Esophagus squamous epithelium (tissue), 5 donors: ENCODE results near the gene MATCAP1. TPM values are rescaled to one million over a fixed set of nuclear protein-coding genes. Genes with fewer than 3 reads are reported as not detected.

Experiments used
- DNase-seq: peaks from one replicate; lab custom pipeline; 2025; lab: John Stamatoyannopoulos, UW
- H3K27ac ChIP-seq, 4 donors: fragments of 200-600 bp; sonication (generic); one replicate each; pipeline ENCODE4 v1.5.1; 2016 to 2019; ENCODE audit warnings: mild to moderate bottlenecking in 1 of 4
- H3K27me3 ChIP-seq, 4 donors: fragments of 200-600 bp; sonication (generic); 1 replicate in 3 of 4; 2 replicates in 1 of 4; pipeline versions ENCODE4 v1.5.1 to v1.6.0; 2017 to 2021; ENCODE audit warnings: antibody characterized with exemption in 1 of 4
- H3K36me3 ChIP-seq, 3 donors: fragments of 200-600 bp; sonication (generic); one replicate each; pipeline ENCODE4 v1.5.1; 2016 to 2019
- H3K4me1 ChIP-seq, 3 donors: fragments of 200-600 bp; sonication (generic); one replicate each; pipeline ENCODE4 v1.5.1; 2017 to 2019
- H3K4me3 ChIP-seq, 4 donors: fragments of 200-600 bp; sonication (generic); 1 replicate in 3 of 4; 2 replicates in 1 of 4; pipeline ENCODE4 v1.5.1; 2016 to 2019; ENCODE audit warnings: mild to moderate bottlenecking in 2 of 4, moderate library complexity in 1 of 4
- H3K9me3 ChIP-seq, 3 donors: fragments of 200-600 bp; sonication (generic); one replicate each; pipeline ENCODE4 v1.5.1; 2016 to 2019
- POLR2A ChIP-seq, 4 donors: fragments of 450-650 bp; IDR thresholded peaks; one replicate each; pipeline ENCODE4 v1.6.1; 2017; ENCODE audit warnings: antibody characterized with exemption in 4 of 4, mild to moderate bottlenecking in 4 of 4, moderate library complexity in 3 of 4
- WGBS, 2 donors: methylation state at CpG; one replicate each; pipeline ENCODE4 v1.1.5; 2018; 5-methylcytosine and 5-hydroxymethylcytosine counted together
- intact Hi-C: fragments of 100-400 bp; cut with DNase I; formaldehyde crosslinking; loops from one replicate; pipeline ENCODE4 v1.15.0; 2022
- total RNA-seq, 4 donors: library from RNA; depleted of rRNA; stranded (reverse); fragments of >200 nt; gene quantifications; one replicate each; pipeline ENCODE4 v1.1.0, GENCODE V29; 2016
- TF ChIP-seq, protein P1 (sequence below), 6 experiments: fragments of 450-650 bp in 4 of 6; fragments of 200-600 bp in 2 of 6; sonication (generic) in 2 of 6; IDR thresholded peaks; one replicate each; pipeline ENCODE4 v1.5.1; 2016 to 2019; ENCODE audit warnings: antibody characterized with exemption in 6 of 6, mild to moderate bottlenecking in 4 of 6, moderate library complexity in 4 of 6
- donor health status: DM: yes; HTN: yes; CAD: no.

MATCAP1 gene
- total RNA-seq, 4 donors from 2014 or later, result 8.8 to 18.8 (median 13.4) TPM

DNA sequence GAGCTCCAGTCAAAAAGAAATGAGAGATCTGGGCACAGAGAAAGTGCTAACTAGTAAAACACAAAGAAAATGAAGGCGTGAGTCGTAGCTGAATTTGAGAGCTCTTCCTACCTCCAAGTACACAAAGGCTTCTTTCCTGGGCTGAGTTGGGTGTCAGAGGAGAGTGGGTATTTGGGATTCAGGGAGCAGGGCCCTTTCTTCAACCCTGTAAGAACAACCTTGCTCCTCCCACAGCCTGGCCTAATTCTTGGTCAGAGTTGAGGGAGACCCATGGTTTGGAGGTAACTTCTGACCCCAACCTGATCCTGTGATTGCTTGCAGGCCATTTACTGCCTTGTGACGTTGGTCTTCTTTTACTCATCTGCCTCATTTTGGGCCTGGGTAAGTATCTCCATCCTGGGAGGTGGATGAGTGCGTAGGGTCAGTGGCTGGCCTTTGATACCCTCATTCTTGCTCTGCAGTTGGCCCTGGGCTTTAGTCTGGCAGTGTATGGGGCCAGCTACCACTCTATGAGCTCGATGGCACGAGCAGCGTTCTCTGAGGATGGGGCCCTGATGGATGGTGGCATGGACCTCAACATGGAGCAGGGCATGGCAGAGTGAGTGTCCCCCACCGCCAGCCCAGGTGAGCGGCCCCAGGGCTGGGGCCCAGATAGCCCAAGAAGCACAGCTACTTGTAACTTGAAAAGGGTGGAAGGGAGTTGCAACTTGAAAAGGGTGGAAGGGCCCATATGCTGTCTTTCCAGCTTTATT lies 44.4 kb upstream of the MATCAP1 start:
- H3K36me3 ChIP-seq, result peaks cover 25 to 50% (median 27%) of the 10 kb centered on the region in 3 donors
- intact Hi-C loops, result no loop called here
- H3K9me3 ChIP-seq, result no peaks in the 10 kb centered on the region
- TF ChIP-seq, protein P1, sequence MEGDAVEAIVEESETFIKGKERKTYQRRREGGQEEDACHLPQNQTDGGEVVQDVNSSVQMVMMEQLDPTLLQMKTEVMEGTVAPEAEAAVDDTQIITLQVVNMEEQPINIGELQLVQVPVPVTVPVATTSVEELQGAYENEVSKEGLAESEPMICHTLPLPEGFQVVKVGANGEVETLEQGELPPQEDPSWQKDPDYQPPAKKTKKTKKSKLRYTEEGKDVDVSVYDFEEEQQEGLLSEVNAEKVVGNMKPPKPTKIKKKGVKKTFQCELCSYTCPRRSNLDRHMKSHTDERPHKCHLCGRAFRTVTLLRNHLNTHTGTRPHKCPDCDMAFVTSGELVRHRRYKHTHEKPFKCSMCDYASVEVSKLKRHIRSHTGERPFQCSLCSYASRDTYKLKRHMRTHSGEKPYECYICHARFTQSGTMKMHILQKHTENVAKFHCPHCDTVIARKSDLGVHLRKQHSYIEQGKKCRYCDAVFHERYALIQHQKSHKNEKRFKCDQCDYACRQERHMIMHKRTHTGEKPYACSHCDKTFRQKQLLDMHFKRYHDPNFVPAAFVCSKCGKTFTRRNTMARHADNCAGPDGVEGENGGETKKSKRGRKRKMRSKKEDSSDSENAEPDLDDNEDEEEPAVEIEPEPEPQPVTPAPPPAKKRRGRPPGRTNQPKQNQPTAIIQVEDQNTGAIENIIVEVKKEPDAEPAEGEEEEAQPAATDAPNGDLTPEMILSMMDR (IDR thresholded peaks at IDR 0.05), result no peak
- TF ChIP-seq POLR2A (IDR thresholded peaks at IDR 0.05), result no peak
- 91 to 92% methylated on average over 6 to 7 of the region's 9 CpGs for WGBS, 2 donors
- H3K4me3 ChIP-seq, result peak overlapping the region in 3 of 4 donors; percentile 81 to 98 (median 93)
- DNase-seq, result no peak
- peaks cover 14 to 34% (median 18%) of the 10 kb centered on the region in 3 donors for H3K4me1 ChIP-seq
- no peak overlapping the region for H3K27ac ChIP-seq
- H3K27me3 ChIP-seq, result no peaks in the 10 kb centered on the region

DNA sequence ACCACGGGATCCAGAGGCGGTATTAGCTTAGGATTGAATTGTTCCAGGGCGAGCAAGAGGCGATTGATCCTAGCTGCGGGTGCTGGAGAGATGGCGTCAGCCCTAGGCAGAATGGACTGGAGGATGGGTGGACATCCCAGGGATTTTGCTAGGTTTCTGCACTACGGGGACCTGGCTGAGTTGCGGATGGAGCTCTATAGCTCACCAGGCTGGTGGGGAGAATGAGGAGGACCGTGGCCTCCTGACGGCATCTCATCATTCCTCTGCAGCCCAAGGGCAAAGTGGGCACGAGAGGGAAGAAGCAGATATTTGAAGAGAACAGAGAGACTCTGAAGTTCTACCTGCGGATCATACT lies 43.8 kb upstream of the MATCAP1 start:
- TF ChIP-seq, protein P1 (IDR thresholded peaks at IDR 0.05), result no peak
- no peak for TF ChIP-seq POLR2A (IDR thresholded peaks at IDR 0.05)
- peaks cover 14 to 34% (median 18%) of the 10 kb centered on the region in 3 donors for H3K4me1 ChIP-seq
- H3K27me3 ChIP-seq, result no peaks in the 10 kb centered on the region
- no peaks in the 10 kb centered on the region for H3K9me3 ChIP-seq
- intact Hi-C loops, result no loop called here
- peak overlapping the region; percentile 83 to 92 (median 88) for H3K27ac ChIP-seq
- peaks cover 25 to 44% (median 27%) of the 10 kb centered on the region in 3 donors for H3K36me3 ChIP-seq
- H3K4me3 ChIP-seq, result peak overlapping the region; percentile 81 to 98 (median 92)
- WGBS, 2 donors, result 16 to 20% methylated on average over 6 of the region's 12 CpGs
- DNase-seq, result no peak

- H3K36me3 ChIP-seq, result peaks cover 25 to 40% (median 25%) of the 10 kb centered on the region in 3 donors
- no peaks in the 10 kb centered on the region for H3K27me3 ChIP-seq
- peak within 1 kb of the TSS; percentile 83 to 92 (median 88) for H3K27ac ChIP-seq
- no peaks in the 10 kb centered on the region for H3K9me3 ChIP-seq
- WGBS, 2 donors, result 1 to 2% methylated on average over 11 to 14 of the region's 46 CpGs
- peak; percentile 93 for DNase-seq
- TF ChIP-seq POLR2A (IDR thresholded peaks at IDR 0.05), result peak in 3 of 4 donors; percentile 20 to 78 (median 50)
- TF ChIP-seq, protein P1 (IDR thresholded peaks at IDR 0.05), result peak in 2 of 6 experiments; percentile 13 to 59
- peaks cover 14 to 34% (median 18%) of the 10 kb centered on the region in 3 donors for H3K4me1 ChIP-seq
- H3K4me3 ChIP-seq, result peak within 1 kb of the TSS; percentile 81 to 98 (median 92)
- intact Hi-C loops, result no loop called here
Observed at GRCh38 chr16:67226804-67227566, 43.2 kb upstream of the MATCAP1 start, which contains the start of gene TMEM208. TMEM208 (plus strand) TSS chr16:67227130; CDS start chr16:67227219, 89 bp downstream.

GRCh38 chr16:67226295-67226803 lies 42.6 kb upstream of the MATCAP1 start:
- Histone ChIP-seq H3K9me3 (no peaks in the 10 kb centered on the region), H3K36me3 (peaks cover 19 to 34% (median 24%) of the 10 kb centered on the region in 3 donors), H3K27ac (peak overlapping the region; percentile 83 to 92 (median 88)), H3K4me1 (peaks cover 14 to 34% (median 18%) of the 10 kb centered on the region in 3 donors), H3K4me3 (peak overlapping the region; percentile 81 to 98 (median 92)), H3K27me3 (no peaks in the 10 kb centered on the region)
- 12 to 18% methylated on average over 8 to 12 of the region's 12 CpGs for WGBS, 2 donors
- DNase-seq, result no peak
- TF ChIP-seq, protein P1 (IDR thresholded peaks at IDR 0.05), result no peak
- TF ChIP-seq POLR2A (IDR thresholded peaks at IDR 0.05), result no peak
- intact Hi-C loops, result no loop called here
